Iris pigment epithelial cell (primary cell): ENCODE results near the gene EPHA4.

ENCODE experiments used
- DNase-seq: peaks from one replicate; pipeline ENCODE4 v3.0.0-alpha.2; 2011; ENCODE audit warnings: low read depth

EPHA4 gene

GRCh38 chr2:221503965-221504364, 68.1 kb downstream of the EPHA4 start:
- no peak for DNase-seq

GRCh38 chr2:221502270-221503010, 69.7 kb downstream of the EPHA4 start:
- DNase-seq = peak; percentile 90

GRCh38 chr2:221501883-221502269, 70.2 kb downstream of the EPHA4 start:
- DNase-seq = no peak

- DNase-seq = peak; percentile 85
These were observed 70.8 kb downstream of the EPHA4 start for GRCh38 chr2:221501210-221501882.

DNA sequence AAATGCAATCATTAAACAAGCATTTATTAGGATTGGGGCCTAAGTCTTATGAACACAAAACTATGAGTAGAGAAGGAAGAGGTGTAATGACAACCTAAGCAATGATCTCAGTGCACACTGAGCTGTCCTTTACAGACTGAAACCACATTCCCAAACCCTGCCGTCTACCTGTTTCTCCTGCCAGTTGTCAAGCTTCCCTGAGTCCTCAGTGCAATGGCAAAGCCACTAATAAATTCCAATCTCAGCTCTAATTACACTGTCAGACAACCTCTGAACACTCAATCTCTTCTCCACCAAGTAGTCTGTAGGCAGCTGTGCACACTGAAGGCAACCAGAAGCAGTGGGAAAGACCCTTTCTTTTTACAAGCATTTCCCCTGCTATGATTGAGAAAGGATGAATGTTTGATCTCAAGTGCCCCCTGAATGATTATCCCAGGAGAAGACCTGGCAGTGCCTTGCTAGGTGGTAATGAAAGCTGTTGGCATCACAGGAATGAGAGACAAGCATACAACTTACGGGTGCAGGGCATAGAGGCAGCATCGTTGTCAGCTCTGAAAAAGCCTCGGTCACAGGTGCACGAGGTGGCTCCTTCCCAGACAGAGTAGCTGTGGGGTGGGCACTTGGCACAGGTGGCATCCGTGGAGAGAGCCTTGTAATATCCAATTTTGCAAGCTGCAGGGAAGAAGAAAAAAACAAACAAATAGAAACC, 71.4 kb downstream of the EPHA4 start:
- DNase-seq = no peak

GRCh38 chr2:221495731-221496130, 76.4 kb downstream of the EPHA4 start:
- no peak for DNase-seq

- peak; percentile 18 for DNase-seq
These were observed 77.5 kb downstream of the EPHA4 start for GRCh38 chr2:221494556-221494955.

GRCh38 chr2:221493391-221493790, 78.7 kb downstream of the EPHA4 start:
- no peak for DNase-seq

GRCh38 chr2:221492636-221493035, 79.5 kb downstream of the EPHA4 start:
- peak; percentile 29 for DNase-seq

DNA sequence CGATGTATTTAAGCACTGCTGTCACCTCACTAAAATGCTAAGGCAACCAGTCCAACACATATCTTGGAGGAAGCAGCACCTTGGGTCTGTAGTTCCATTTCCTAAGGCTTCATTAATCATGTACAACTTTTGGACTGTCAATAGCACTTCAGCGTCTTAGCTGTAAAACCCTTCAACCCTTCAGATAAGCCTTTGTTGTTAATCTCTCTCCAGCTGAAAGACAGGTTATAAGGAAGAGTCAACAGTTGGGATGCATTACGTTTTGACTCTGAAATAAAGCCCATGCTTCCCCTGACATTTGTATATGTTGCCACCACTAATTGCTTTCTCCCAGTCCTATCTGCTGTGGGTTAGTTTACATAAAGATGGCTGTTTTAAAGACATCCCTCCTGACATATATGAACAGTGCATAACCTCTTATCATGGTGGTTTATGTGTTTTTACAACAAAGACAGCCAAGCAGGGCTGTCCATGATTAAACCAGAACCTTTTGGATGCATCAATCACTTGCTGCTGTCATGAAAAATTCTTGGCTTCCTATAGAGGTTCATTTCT, 81.5 kb downstream of the EPHA4 start:
- no peak for DNase-seq

GRCh38 chr2:221488136-221488807, 83.8 kb downstream of the EPHA4 start:
- no peak for DNase-seq

GRCh38 chr2:221486106-221486505, 86.0 kb downstream of the EPHA4 start:
- no peak for DNase-seq

DNA sequence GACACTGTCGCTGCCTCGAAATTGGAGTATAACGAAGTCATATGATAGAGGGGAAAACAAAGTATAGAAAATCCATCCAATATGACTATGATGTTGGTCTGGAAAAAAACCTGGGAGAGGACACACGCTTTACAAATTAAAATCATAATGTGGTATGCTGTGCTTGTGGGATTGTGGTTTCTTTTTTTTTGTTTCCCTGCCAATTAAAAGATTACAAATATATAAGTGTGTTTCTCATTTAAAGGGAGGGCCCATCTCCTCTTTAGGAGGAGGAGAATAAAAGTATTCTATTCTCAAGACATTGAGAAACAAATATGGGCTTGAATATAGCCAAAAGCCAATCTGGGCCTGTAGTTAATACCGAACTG, 86.6 kb downstream of the EPHA4 start:
- no peak for DNase-seq

- no peak for DNase-seq
These were observed 87.2 kb downstream of the EPHA4 start for GRCh38 chr2:221484761-221485502.

- DNase-seq = no peak
These were observed 89.2 kb downstream of the EPHA4 start for GRCh38 chr2:221482666-221483455.

GRCh38 chr2:221480821-221481220, 91.3 kb downstream of the EPHA4 start:
- DNase-seq = no peak

DNA sequence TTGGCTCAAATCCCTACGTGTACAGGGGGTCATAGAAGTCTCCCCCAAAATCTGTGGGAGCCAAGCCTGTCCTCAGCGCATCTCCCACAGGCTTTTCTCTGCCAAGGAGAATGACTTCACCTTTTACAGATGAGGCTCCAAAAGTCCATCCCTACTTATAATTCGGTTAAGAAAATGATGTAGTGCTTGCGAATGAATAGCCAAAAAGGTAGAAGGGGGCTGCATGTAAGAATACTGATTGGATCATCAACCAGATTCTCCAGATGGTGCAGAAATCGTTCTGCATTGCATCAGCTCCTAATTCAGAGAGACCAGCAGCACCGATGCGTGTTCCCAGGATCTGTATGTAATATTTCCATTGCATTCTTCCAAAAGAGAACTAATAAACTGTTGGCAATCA, 91.9 kb downstream of the EPHA4 start:
- no peak for DNase-seq

DNA sequence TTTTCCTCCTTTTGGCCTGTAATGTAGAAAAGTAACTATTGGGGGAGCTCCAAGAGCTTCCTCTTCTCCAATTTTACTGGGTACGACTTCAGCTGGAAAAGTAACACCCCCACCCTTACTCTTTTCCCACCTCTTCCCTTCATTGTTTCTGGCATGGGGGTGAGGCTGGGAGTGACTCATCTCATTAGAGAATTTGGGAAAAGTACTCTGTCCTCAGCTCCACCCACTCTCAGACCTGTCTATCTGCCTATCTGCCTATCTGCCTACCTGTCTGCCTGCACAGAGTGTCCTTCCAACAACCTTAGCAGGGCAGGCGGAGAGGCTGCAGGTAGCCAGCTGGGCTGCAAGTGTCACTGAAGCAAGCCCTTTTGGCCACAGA, 93.6 kb downstream of the EPHA4 start:
- no peak for DNase-seq

DNA sequence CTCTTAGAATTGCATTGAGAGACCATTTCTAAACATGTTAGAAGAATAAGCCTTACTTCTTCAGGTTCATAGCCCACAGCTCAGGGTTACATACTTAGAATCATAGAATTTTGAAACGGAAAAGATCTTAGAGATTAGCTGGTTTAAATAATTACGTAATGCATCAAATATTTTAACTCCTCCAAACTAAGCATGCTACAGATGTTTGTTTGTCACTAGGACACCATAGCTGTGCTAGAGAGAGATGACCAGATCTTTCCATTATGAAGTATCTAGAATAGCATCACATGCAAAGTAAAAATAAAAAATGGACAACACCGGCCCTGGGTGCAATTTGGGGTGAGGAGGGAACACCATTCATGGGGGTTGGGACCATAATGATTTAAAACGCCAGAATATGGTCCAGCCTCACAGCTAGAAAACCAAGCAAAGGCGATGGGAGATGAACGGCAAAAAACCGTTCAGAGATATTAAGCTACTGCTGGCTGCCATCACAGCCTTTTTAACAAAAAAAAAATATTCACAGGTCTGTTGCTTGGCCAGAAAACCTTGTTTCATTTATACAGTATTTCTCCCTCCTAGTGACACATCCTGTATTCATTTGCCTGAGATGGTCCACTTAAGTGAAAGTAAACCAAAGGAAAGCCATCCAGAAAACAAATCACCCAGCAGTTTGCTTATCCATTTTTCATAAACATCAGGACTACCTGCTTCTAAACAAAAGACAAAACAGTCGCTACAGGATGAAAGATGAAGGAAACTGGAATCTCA, 94.2 kb downstream of the EPHA4 start:
- peak; percentile 46 for DNase-seq

- no peak for DNase-seq
These were observed 95.9 kb downstream of the EPHA4 start for GRCh38 chr2:221476195-221476594.
